Activated CD4-positive, alpha-beta T cell treated with anti-CD3 and anti-CD28 coated beads, Interleukin-2, amount 50 U/mL, for 4 hours (primary cell): ENCODE measurements around the gene ASB16.
"Not testable (repeated sequence)": the region's sequence is repeated elsewhere in the genome, so short reads cannot be mapped to it uniquely, and the experiment has no call there.

Experiments used
- DNase-seq, 2 experiments: peaks; one replicate each; pipeline ENCODE4 v3.0.0-alpha.2; 2020

The ASB16 gene

DNA sequence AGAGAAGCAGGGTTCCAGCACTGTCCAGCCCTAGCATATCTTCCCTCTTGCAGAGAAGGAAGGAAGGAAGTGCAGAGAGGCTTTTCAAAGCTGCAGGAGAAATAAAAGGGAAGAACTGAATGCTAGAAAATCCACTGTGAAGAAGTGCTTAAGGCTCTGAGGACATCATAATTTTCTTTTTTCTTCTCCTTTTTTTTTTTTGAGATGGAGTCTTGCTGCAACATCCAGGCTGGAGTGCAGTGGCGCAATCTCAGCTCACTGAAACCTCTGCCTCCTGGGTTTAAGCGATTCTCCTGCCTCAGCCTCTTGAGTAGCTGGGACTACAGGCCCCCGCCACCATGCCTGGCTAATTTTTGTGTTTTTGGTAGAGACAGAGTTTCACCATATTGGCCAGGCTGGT is 21.4 kb upstream of the ASB16 start:
- DNase-seq: not testable (repeated sequence)

DNA sequence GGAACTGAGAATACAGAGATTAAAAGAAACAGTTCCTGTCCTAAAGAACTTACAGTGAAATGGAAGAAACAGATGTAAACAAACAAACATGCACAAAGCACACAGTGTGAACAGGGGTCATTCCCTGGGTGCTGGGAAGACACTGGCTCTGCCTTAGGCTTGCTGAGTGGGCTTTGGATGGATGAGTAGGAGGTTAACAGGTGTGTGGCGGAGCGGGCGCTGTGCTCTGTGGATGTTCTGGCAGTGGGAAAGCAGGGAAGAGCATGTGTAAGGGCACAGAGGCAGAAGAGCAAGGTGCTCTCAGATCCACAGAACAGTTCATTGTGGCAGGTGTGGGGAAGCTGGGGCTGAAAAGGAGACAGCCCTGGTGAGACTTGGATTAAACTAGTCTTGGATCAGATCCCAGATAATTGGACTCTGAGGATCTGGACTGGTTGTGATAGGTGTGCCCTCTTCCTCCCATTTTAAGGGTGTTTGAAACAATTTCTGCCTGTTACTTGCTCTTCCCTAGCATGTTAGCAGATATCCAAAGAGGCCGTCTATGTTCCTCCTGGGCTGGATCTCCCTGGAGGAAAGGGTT is 20.7 kb upstream of the ASB16 start:
- no peak for DNase-seq

DNA sequence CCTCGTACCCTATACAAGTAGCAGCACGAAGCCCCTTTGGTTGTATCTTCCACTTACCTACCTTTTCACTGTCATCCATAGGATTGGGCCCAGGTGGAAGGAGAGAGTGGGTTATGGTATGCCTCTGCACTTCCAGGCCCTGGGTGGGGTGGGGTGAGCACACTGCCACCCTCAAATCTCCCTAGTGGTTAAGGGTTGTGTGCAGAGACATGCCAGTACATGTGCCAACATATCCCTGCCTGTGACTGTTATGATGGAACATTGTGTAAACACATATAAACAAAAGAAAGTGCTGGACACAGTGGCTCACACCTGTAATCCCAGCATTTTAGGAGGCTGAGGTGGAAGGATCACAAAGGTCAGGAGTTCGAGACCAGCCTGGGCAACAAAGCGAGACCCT is 17.6 kb upstream of the ASB16 start:
- no peak for DNase-seq

DNA sequence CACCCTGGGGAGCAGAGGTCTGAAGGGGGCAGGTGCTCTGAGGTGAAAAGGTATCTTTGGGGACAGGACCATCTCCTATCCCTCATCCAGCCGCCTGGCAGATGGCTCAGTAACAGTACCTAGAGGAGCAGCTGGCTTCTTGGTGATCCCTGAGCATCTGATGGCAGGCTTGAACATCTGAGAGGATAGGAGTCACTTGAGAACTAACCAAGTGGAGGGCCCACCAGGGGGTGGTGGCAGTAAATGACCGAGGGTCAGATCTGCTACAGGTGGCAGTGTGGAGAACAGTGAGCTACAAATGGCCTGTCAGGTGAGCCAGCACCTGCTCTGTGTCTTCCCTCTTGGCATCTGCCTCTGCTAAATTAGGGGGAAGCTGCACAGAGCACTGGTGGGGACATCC is 15.0 kb upstream of the ASB16 start:
- no peak for DNase-seq

DNA sequence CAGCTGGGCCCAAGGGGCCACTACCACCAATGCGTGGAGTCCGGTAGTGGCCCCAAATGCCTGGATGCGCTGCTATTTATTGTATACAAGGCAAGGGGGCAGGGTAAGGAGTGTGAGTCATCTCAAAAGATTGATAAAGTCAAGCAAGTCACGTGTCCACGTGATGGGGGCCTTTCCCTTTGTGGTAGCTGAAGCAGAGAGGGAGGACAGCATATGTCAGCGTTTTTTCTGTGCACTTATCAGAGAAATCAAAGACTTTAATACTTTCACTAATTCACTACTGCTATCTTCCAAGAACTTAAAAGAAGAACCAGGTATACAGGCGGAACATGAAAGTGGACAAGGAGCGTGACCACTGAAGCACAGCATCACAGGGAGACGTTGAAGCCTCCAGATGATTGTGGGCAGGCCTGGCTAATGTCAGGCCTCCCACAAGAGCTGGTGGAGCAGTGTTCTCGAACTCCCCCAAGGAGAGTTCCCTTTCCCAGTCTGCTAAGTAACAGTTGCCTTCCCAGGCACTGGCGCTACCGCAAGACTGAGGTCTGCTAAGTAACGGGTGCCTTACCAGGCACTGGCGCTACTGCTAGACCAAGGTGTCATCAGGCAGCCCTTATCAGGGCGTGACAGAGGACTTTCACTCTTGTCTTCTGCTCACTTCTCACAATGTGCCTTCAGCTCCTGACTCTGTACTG is 10.8 kb upstream of the ASB16 start:
- peak; percentile 21 to 27 for DNase-seq

DNA sequence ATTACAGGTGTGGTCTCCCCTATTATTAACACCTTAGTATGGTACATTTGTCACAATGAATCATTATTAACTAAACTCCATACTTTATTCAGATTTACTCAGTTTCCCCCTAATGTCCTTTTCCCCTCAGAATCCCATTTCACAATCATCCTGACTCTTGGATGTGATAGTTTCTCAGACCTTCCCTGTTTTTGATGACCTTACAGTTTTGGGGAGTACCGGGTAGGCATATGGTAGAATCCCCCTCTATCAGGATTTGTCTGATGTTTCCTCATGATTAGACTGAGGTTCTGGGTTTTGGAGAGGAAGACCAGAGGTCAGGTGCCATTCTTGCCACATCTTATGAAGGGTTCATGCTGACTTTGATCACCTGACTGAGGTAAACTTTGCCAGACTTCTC is 6.0 kb upstream of the ASB16 start:
- DNase-seq: no peak

DNA sequence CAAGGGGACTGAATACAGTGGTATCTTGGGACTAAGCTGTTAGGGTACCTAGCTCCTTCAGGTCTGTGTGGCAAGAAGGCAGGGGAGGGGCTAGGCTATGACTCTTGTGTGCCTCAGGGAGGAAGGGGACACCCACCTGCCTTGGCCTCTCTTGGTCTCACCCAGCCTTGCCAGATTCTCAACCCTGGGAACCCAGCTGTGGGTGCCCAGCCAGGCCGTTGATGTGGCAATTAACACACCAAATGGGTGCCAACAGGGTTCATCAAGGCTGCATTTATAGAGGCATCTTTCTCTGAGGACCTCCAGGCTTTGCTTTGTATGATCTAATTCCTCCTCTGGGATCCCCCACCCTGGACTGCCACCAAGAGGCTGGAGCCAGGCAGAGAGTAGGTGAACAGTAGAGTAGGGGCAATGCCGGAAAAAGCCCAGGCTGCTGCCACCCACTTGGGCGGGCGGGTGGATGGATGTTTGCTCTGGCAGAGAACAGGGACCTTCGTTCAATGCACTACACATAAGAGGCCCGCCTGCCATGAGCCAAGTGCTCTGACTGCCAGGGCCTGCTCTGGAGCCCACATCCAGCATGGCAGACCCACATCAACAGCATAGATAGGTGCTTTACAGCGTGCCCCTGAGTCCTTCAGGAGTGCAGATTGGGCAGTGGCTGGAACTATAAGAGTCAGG is 3.2 kb upstream of the ASB16 start:
- no peak for DNase-seq

DNA sequence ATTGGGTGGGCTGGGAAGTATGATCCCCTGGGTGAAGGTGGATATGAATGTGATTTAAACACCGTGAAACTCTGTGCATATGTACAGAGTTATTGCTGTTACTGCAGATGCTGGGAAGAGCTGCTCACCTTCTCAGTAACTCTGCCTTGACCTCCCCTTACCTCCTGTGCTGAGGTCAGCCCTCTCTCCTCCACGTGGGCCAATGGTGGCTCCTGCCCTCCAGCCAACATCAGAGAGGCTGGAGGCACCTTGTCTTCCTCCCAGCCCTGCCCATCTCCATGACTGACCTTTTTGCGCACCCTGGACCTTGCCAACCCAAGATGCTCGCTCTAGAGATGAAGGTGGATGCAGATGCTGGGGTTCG is 387 bp upstream of the ASB16 start:
- DNase-seq: no peak

DNA sequence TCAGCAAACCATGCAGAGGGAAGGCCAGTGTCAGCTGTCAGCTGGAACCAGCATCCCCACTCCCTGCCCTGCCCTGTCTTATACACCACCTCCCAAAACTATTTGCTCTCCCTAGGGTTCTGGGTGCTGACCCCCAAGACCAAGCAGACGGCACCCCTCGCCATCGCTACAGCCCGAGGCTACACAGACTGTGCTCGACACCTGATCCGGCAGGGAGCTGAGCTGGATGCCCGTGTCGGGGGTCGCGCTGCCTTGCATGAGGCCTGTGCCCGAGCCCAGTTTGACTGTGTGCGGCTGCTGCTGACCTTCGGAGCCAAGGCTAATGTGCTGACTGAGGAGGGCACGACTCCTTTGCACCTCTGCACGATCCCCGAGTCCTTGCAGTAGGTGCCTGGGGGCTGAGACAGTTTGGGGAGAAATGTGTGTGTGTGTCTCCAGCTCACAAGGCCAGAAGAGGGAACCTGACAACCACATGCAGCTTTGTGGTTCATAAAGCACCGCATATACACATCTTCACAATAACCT is 1.5 kb downstream of the ASB16 start:
- no peak for DNase-seq

DNA sequence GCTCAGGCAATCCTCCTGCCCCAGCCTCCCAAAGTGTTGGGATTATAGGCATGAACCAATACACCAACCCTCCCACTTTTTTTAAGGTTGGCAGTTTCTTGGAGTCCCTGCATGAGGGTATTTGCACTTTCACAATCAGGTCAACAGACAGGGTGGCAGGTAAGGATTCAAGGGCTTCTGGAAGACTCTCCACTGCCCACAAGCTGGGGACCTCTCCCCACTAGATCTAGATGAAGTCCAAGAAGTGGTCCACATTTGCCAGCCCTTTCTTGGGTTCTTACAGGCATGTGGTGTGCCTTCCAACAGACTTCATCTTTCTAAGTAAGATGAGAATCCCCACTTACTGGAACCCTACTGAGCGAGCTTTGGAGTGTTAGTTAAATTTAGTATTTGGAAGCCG is 3.9 kb downstream of the ASB16 start:
- DNase-seq: no peak

DNA sequence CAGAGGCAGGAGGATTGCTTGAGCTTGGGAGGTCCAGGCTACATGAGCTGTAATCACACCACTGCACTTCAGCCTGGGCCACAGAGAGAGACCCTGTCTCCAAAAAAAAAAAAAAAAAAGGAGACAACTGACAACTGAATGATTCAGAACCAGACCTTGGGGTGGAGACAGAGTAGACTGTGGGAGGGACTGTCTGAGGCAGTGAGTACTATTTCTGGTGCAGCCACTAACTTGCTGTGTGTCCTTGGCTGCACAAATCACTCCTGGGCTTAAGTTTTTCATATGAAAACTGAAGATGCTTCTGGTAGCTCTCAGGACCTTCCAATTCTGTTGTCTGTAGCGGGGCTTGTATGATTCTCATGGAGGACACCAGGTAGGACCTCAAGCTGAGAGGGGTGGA is 5.8 kb downstream of the ASB16 start:
- DNase-seq: no peak

DNA sequence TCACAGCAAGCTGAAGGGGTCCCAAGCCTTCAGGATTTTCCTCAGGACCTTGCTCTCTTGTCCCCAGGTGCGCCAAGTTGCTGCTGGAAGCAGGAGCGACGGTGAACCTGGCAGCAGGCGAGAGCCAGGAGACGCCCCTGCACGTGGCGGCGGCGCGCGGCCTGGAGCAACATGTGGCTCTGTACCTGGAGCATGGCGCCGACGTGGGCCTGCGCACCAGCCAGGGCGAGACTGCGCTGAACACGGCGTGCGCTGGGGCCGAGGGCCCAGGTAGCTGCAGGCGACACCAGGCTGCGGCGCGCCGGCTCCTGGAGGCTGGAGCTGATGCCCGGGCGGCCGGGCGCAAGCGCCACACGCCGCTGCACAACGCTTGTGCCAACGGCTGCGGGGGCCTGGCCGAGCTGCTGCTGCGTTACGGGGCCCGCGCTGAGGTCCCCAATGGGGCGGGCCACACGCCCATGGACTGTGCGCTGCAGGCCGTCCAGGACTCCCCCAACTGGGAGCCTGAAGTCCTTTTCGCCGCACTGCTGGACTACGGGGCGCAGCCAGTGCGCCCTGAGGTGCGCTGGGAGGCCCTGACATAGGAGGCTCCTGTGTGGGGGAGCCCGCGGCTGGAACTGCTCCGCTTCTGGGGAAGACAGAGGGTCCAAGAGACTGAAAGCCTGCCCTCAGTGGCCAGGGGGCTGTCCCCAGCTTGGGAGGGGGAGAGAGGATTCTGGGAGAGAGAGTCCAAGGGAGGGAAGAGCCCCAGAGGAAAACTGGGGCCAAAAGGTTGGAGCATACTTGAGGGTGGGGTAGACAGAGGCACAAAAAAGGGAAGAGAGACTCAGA is 6.4 kb downstream of the ASB16 start:
- no peak for DNase-seq

DNA sequence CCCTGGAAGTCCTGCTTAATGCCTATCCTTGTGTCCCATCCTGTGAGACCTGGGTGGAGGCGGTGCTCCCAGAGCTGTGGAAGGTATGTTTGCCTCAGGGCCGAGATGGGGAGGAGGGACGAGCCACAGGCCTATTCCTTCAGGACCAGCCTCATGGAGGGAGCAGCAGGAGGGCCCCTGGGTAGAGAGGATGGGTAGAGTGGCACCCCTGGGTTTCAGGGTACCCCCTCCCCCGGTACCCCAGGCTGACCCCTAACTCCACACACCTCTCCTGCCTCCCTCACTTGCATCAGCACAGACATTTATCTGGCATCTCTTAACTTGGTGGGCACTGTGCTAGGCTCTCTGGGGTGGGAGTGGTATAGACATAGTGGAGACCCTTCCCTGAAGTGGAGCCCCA is 7.1 kb downstream of the ASB16 start:
- DNase-seq: no peak

DNA sequence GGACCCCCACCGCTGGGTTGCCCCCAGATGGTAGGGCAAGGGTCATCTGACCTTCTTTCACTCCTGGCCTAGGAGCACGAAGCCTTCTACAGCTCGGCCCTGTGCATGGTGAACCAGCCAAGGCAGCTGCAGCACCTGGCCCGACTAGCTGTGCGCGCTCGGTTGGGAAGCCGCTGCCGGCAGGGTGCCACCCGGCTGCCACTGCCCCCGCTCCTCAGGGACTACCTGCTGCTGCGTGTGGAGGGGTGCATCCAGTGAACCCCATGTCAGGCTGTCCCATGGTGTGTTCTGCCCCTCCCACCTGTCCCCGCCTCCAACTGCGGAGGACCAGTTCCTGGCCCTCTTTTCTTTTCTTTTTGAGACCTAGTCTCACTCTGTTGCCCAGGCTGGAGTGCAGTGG is 7.6 kb downstream of the ASB16 start:
- no peak for DNase-seq

DNA sequence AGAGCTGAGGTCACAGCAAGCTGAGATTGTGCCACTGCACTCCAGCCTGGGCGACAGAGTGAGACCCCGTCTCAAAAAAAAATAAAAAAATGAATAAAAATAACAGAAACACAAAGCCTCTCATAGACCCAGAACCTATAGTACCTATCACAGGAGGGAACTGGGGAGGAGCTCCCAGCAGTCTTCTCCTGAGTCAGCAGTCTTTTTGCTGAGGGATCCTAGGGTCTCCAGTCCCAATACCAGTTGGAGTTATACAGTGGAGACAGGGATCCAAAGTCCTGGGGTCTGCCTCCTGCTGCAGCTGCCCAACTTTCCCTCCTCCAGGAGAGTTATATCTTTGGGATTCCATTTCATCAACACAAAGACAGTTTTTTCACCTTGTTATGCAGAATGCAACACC is 12.5 kb downstream of the ASB16 start:
- DNase-seq: no peak

DNA sequence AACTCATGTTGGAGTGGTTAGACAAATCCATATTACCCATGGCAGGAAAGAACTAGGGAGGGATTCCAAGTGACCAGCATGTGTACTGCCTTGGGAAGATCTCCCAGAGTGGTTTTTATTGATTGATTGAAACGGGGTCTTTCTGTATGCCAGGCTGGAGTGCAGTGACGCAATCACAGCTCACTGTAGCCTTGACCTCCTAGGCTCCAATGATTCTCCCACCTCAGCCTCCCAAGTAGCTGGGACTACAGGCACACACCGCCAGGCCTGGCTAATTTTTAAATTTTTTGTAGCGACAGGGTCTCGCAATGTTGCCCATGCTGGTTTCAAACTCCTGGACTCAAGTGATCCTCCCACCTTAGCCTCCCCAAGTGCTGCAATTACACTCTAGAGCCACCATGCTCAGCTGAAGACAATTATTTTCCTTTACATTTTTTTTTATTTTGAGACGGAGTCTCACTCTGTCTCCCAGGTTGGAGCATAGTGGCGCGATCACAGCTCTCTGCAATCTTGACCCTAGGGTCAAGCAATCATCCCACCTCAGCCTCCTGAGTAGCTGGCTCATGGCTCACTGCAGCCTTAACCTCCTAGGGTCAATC is 13.8 kb downstream of the ASB16 start:
- no peak for DNase-seq

DNA sequence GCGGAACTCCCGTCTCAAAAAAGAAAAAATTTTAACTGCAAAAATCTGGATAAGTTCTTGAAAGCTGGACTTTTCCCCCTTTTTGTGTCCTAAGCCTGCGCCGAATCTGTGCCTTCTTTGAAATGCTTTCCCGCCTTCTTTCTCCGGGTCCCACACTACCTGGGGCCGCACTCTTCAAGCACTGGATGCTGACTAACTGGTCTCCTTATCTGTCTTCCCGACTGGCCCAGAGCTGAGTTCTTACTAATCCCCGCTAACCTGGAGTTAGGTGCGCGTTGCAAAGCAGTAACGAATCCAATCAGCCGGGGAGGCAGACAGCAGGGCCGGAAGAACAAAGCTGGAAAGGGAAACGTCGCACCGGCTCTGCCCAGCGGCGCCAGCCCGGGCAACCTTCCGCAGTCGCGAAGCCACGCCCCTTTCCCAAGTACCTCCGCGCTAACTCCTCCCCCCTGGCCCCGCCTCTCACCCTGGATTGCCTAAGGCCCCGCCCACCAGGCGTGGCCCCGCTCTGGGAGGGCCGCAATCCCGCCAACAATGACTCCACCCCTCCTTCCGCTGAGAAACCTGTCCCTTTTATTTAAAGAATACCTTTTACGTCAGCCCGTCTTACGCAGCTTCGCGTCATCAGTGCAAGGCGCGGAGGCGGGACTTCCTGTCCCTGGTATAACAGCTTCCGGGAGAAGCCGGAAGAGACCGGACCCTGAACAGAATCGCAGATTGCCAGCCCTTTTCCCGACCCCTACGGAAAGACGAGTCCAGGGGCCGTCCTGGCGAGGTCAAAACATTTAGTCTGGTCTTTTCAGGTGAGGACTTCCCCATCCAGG is 16.0 kb downstream of the ASB16 start, which contains the start of gene TMUB2:
Gene TMUB2, plus strand, starts transcription at position 666 of the 824 bp plus-strand sequence. CDS start 737 bp downstream, outside the sequence.
- peak; percentile 99 for DNase-seq

DNA sequence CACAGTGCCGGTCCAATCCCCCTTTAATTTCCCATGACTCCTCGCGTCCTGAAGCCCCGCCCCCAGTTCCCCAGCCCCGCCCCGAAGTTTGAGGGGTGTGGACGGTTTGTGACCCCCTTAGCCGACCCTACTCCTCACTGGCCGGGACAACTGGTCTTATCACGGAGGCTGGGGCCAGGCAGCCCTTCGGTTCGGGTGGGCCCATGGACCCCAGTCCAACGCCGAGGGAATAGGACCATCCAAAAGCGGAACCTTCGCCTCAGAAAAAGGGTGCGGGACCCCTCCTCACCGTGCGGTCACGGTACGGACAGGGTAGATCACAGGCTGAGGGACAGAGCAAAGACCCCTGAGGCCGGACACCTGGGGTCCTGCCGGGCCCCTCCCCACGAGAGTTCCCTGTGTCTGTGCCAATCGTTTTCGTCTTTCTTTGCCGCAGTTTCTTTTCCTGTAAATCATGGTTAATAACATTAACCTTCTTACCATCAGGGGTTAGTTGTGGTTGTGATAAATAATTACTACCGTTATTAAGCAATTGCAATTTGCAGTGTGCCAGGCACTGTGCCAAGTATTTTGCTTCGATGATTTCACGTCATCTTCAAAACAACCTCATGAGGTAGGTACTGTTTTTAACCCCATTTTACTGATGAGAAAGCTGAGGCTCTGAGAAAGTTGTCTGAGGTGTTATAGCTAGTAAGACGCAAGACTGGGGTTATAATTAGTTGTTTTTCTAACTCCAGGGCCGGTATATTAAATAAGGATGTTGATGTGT is 16.8 kb downstream of the ASB16 start:
- DNase-seq: no peak

DNA sequence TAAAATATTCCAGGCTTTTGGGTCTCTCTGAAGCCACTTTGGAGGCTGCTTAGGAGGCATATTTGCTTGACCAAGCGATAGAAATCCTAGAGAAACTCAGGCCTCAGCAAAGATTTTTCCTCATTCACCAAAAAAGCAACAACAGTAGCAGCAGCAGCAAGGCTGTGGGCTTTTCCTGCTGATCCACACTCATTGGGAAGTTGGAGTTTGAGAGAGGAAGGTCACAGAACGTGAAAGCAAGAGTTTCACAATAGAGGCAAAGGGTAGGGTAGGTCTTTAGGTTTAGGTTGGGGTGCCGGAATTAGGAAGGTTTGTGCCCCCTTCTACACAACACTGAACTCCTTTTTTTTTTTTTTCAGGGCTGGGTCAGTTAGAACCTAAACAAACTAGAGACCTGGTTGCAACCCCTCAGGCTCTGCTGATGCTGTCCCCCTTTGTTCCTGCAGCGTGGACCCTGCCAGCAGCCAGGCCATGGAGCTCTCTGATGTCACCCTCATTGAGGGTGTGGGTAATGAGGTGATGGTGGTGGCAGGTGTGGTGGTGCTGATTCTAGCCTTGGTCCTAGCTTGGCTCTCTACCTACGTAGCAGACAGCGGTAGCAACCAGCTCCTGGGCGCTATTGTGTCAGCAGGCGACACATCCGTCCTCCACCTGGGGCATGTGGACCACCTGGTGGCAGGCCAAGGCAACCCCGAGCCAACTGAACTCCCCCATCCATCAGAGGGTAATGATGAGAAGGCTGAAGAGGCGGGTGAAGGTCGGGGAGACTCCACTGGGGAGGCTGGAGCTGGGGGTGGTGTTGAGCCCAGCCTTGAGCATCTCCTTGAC is 18.3 kb downstream of the ASB16 start:
- no peak for DNase-seq

DNA sequence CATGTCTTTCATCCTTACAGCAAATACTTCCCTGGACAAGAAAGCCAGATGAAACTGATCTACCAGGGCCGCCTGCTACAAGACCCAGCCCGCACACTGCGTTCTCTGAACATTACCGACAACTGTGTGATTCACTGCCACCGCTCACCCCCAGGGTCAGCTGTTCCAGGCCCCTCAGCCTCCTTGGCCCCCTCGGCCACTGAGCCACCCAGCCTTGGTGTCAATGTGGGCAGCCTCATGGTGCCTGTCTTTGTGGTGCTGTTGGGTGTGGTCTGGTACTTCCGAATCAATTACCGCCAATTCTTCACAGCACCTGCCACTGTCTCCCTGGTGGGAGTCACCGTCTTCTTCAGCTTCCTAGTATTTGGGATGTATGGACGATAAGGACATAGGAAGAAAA is 20.0 kb downstream of the ASB16 start:
- no peak for DNase-seq
